ENCODE data around the gene SAMD8.

SAMD8 gene

DNA sequence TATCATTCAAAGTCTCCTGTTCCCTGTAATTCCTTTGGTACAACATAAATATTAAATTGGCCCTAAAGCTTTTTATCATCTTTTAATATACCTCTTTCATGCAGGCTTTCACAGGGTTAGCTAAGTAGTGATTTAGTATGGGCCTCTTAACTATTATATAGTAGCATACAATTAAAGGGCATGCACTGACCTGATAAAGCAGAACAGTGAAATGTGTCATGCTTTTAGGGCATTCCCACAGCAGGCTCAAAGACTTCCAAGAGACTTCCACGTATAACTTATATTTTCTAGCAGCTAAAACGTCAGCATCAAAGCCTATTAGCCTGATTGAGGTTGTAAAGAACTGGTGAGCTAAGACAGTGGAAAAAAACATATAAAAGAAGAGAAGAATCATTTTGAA is 35.3 kb downstream of the SAMD8 start:
- H3K4me3 ChIP-seq (ENCODE audit: low read depth, low read length) = no peak overlapping the region
- no peak overlapping the region for H3K27ac ChIP-seq
- in situ Hi-C loops (cut with HindIII; ENCODE audit: low pct_ligation_motif_present, low sequenced_read_pairs) = no loop called here
- DNase-seq = no peak
- TF ChIP-seq, protein P1, sequence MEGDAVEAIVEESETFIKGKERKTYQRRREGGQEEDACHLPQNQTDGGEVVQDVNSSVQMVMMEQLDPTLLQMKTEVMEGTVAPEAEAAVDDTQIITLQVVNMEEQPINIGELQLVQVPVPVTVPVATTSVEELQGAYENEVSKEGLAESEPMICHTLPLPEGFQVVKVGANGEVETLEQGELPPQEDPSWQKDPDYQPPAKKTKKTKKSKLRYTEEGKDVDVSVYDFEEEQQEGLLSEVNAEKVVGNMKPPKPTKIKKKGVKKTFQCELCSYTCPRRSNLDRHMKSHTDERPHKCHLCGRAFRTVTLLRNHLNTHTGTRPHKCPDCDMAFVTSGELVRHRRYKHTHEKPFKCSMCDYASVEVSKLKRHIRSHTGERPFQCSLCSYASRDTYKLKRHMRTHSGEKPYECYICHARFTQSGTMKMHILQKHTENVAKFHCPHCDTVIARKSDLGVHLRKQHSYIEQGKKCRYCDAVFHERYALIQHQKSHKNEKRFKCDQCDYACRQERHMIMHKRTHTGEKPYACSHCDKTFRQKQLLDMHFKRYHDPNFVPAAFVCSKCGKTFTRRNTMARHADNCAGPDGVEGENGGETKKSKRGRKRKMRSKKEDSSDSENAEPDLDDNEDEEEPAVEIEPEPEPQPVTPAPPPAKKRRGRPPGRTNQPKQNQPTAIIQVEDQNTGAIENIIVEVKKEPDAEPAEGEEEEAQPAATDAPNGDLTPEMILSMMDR (IDR thresholded peaks at IDR 0.05; ENCODE audit: low read depth, low read length, missing control alignments) = no peak
- no peaks in the 10 kb centered on the region for H3K27me3 ChIP-seq (replicated peaks)
- peaks cover 4% of the 10 kb centered on the region for H3K36me3 ChIP-seq (replicated peaks)

DNA sequence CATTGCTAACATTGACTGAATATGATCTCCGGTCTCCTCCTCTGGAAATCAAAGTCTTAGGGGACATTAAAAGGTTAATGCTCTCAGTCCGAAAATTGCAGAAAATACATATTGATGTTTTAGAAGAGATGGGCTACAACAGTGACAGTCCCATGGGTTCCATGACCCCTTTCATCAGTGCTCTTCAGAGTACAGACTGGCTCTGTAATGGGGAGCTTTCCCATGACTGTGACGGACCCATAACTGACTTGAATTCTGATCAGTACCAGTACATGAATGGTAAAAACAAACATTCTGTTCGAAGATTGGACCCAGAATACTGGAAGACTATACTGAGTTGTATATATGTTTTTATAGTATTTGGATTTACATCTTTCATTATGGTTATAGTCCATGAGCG is 39.2 kb downstream of the SAMD8 start:
- no peak overlapping the region for H3K4me3 ChIP-seq (ENCODE audit: low read depth, low read length)
- in situ Hi-C loops (cut with HindIII; ENCODE audit: low pct_ligation_motif_present, low sequenced_read_pairs) = no loop called here
- no peaks in the 10 kb centered on the region for H3K27me3 ChIP-seq (replicated peaks)
- TF ChIP-seq, protein P1 (IDR thresholded peaks at IDR 0.05; ENCODE audit: low read depth, low read length, missing control alignments) = no peak
- H3K27ac ChIP-seq = no peak overlapping the region
- peaks cover 9% of the 10 kb centered on the region for H3K36me3 ChIP-seq (replicated peaks)
- no peak for DNase-seq

DNA sequence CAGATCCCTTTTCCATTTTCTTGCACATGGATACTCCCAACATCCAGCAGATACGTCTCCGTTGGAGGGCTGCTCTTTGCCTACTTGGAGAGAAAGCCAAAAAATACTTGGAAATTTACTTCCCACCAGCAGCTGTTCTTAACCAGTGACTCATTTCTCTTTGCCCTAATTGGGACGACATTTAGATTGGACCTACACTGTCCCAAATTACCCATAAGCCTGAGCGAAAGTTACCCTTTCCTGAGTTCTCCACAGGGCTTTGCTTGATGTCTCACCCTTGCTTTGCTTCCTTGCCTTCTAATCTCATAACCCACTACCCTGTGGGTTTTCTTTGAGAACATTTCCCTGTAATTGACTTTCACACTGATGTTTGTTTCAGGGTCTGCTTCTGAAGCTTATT is 48.1 kb downstream of the SAMD8 start:
- DNase-seq = no peak
- H3K27me3 ChIP-seq (replicated peaks) = no peaks in the 10 kb centered on the region
- H3K4me3 ChIP-seq (ENCODE audit: low read depth, low read length) = no peak overlapping the region
- H3K27ac ChIP-seq = no peak overlapping the region
- in situ Hi-C loops (cut with HindIII; ENCODE audit: low pct_ligation_motif_present, low sequenced_read_pairs) = no loop called here
- H3K36me3 ChIP-seq (replicated peaks) = no peaks in the 10 kb centered on the region
- TF ChIP-seq, protein P1 (IDR thresholded peaks at IDR 0.05; ENCODE audit: low read depth, low read length, missing control alignments) = no peak

DNA sequence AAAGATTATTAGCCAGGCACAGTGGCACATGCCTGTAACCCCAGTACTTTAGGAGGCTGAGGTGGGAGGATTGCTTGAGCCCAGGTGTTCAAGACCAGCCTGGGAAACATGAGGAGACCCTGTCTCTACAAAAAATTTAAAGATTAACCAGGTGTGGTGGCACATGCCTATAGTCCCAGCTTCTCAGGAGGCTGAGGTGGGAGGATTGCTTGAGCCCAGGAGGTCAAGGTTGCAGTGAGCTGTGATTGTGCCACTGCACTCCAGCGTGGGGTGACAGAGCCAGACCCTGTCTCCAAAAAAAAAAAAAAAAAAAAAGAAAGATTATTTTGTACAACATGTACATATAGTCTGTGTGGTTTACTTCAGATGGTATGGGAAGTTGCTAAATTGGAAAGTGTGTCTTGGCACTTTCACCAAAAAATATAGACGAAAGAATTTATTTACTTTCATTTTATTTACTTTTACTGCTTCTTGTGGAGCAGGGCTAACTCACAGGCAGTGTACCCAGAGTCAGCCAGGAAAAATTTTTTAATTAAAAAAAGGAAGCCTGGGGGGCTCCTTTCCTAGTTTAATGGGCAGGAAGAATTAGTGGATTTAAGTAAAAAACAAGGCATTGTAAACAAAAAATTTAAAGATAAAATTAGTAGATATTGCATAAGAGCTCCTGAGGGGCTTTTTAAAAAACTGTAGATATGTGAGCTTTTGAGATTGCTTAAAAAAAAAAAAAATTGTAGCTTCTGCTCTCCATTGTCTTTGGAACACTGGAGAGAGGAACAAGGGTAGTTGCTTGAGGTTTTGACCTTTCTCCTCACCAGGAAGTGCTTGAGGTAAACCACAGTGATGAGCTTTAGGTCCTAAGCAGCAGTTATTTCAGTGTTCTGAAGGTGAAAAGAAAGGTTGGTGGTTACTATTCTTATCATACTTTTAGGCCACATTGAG is 54.5 kb downstream of the SAMD8 start:
- no peak for DNase-seq
- TF ChIP-seq, protein P1 (IDR thresholded peaks at IDR 0.05; ENCODE audit: low read depth, low read length, missing control alignments) = no peak
- Histone ChIP-seq H3K27ac (no peak overlapping the region), H3K27me3 (replicated peaks) (no peaks in the 10 kb centered on the region), H3K36me3 (replicated peaks) (peaks cover 7% of the 10 kb centered on the region), H3K4me3 (ENCODE audit: low read depth, low read length) (no peak overlapping the region)
- in situ Hi-C loops (cut with HindIII; ENCODE audit: low pct_ligation_motif_present, low sequenced_read_pairs) = no loop called here

DNA sequence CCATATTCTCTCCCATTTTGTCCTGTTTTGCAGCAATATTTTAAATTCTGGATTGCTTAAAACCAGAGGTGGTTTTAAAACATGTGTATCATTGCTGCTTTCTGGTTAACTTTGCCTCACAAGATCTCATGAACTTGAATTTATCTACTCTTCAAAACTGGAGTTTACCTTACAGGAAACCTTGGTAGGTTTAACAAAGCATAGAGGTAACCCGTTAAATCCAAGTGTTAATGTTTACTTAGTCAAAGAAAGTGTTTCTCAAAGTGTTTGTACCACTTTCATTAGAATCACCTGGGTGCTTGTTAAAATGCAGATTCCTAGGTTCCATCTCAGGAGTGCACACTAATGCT is 55.1 kb downstream of the SAMD8 start:
- TF ChIP-seq, protein P1 (IDR thresholded peaks at IDR 0.05; ENCODE audit: low read depth, low read length, missing control alignments) = no peak
- no peaks in the 10 kb centered on the region for H3K27me3 ChIP-seq (replicated peaks)
- no peak for DNase-seq
- in situ Hi-C loops (cut with HindIII; ENCODE audit: low pct_ligation_motif_present, low sequenced_read_pairs) = no loop called here
- H3K27ac ChIP-seq = no peak overlapping the region
- H3K36me3 ChIP-seq (replicated peaks) = peaks cover 7% of the 10 kb centered on the region
- H3K4me3 ChIP-seq (ENCODE audit: low read depth, low read length) = no peak overlapping the region
